ENCODE measurements around the gene CACNA1B.
"Not testable (repeated sequence)": the region's sequence is repeated elsewhere in the genome, so short reads cannot be mapped to it uniquely, and the experiment has no call there.

DNA sequence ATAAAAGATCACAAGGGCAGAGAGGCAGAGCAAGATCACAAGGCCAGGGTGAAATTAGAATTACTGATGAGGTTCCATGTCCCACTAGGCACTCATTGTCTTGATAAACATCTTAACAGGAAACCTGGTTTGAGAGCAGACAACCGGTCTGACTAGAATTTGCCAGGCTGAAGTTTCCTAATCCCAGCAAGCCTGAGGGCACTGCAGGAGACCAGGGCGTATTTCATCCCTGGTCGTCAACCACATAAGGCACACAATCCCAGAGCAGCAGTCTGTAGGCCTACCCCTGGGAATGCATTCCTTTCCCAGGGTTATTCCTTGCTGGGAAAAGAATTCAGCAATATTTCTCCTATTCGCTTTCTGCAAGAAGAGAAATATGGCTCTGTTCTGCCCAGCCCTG is 214.5 kb downstream of the CACNA1B start:
- TF ChIP-seq, protein P1, sequence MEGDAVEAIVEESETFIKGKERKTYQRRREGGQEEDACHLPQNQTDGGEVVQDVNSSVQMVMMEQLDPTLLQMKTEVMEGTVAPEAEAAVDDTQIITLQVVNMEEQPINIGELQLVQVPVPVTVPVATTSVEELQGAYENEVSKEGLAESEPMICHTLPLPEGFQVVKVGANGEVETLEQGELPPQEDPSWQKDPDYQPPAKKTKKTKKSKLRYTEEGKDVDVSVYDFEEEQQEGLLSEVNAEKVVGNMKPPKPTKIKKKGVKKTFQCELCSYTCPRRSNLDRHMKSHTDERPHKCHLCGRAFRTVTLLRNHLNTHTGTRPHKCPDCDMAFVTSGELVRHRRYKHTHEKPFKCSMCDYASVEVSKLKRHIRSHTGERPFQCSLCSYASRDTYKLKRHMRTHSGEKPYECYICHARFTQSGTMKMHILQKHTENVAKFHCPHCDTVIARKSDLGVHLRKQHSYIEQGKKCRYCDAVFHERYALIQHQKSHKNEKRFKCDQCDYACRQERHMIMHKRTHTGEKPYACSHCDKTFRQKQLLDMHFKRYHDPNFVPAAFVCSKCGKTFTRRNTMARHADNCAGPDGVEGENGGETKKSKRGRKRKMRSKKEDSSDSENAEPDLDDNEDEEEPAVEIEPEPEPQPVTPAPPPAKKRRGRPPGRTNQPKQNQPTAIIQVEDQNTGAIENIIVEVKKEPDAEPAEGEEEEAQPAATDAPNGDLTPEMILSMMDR (IDR thresholded peaks at IDR 0.05): not testable (repeated sequence)
- TF ChIP-seq POLR2A (IDR thresholded peaks at IDR 0.05): not testable (repeated sequence)

Data from testis (tissue), 2 donors.